ENCODE results near the gene QSOX1.

The QSOX1 gene

GRCh38 chr1:180143359-180143758 is 11.3 kb upstream of the QSOX1 start:
- Histone ChIP-seq H4K20me1 (ENCODE audit: insufficient read depth, low read length) (no peaks in the 10 kb centered on the region), H2AFZ (ENCODE audit: low read depth, low read length) (no peak overlapping the region), H3K79me2 (ENCODE audit: low read length) (no peaks in the 10 kb centered on the region), H3K27me3 (ENCODE audit: low read depth, low read length) (no peaks in the 10 kb centered on the region; the same call in 1 of the 2 replicates), H3K4me1 (ENCODE audit: low read length) (no peaks in the 10 kb centered on the region; the same call in 1 of the 2 replicates), H3K27ac (ENCODE audit: low read length) (no peak overlapping the region), H3K36me3 (replicated peaks; ENCODE audit: low read depth, low read length) (no peaks in the 10 kb centered on the region), H3K4me3 (ENCODE audit: low read length) (no peak overlapping the region), H3K4me2 (ENCODE audit: low read length) (no peak overlapping the region), H3K9me3 (ENCODE audit: insufficient read depth, low read length) (no peaks in the 10 kb centered on the region), H3K9ac (ENCODE audit: low read length) (no peak overlapping the region)
- TF ChIP-seq CTCF (IDR thresholded peaks at IDR 0.05; ENCODE audit: low read depth, low read length): no peak
- no peak for TF ChIP-seq EZH2phosphoT487 (IDR thresholded peaks at IDR 0.05; ENCODE audit: low read depth)

- Histone ChIP-seq H2AFZ (ENCODE audit: low read depth, low read length) (peak overlapping the region; percentile 23), H3K36me3 (replicated peaks; ENCODE audit: low read depth, low read length) (no peaks in the 10 kb centered on the region), H3K27ac (ENCODE audit: low read length) (no peak overlapping the region), H3K9me3 (ENCODE audit: insufficient read depth, low read length) (no peaks in the 10 kb centered on the region), H3K4me3 (ENCODE audit: low read length) (no peak overlapping the region), H3K27me3 (ENCODE audit: low read depth, low read length) (no peaks in the 10 kb centered on the region; the same call in 1 of the 2 replicates), H3K4me2 (ENCODE audit: low read length) (no peak overlapping the region), H4K20me1 (ENCODE audit: insufficient read depth, low read length) (no peaks in the 10 kb centered on the region), H3K4me1 (ENCODE audit: low read length) (no peaks in the 10 kb centered on the region; the same call in 1 of the 2 replicates), H3K79me2 (ENCODE audit: low read length) (no peaks in the 10 kb centered on the region), H3K9ac (ENCODE audit: low read length) (no peak overlapping the region)
- TF ChIP-seq CTCF (IDR thresholded peaks at IDR 0.05; ENCODE audit: low read depth, low read length) (no peak), EZH2phosphoT487 (IDR thresholded peaks at IDR 0.05; ENCODE audit: low read depth) (no peak)
Observed at GRCh38 chr1:180144659-180145357, 9.9 kb upstream of the QSOX1 start.

- H3K4me2 ChIP-seq (ENCODE audit: low read length): no peak overlapping the region
- H2AFZ ChIP-seq (ENCODE audit: low read depth, low read length): peak overlapping the region; percentile 23
- no peaks in the 10 kb centered on the region; the same call in 1 of the 2 replicates for H3K4me1 ChIP-seq (ENCODE audit: low read length)
- no peaks in the 10 kb centered on the region; the same call in 1 of the 2 replicates for H3K27me3 ChIP-seq (ENCODE audit: low read depth, low read length)
- H3K27ac ChIP-seq (ENCODE audit: low read length): no peak overlapping the region
- no peaks in the 10 kb centered on the region for H3K9me3 ChIP-seq (ENCODE audit: insufficient read depth, low read length)
- H3K4me3 ChIP-seq (ENCODE audit: low read length): no peak overlapping the region
- TF ChIP-seq CTCF (IDR thresholded peaks at IDR 0.05; ENCODE audit: low read depth, low read length) (no peak), EZH2phosphoT487 (IDR thresholded peaks at IDR 0.05; ENCODE audit: low read depth) (no peak)
- H3K9ac ChIP-seq (ENCODE audit: low read length): no peak overlapping the region
- H4K20me1 ChIP-seq (ENCODE audit: insufficient read depth, low read length): no peaks in the 10 kb centered on the region
- no peaks in the 10 kb centered on the region for H3K36me3 ChIP-seq (replicated peaks; ENCODE audit: low read depth, low read length)
- no peaks in the 10 kb centered on the region for H3K79me2 ChIP-seq (ENCODE audit: low read length)
Observed at GRCh38 chr1:180145446-180145845, 9.2 kb upstream of the QSOX1 start.

- H3K27ac ChIP-seq (ENCODE audit: low read length): no peak overlapping the region
Observed at GRCh38 chr1:180150982-180151381, 3.7 kb upstream of the QSOX1 start.

More at GRCh38 chr1:180150982-180151381, 3.7 kb upstream of the QSOX1 start:
- H2AFZ ChIP-seq (ENCODE audit: low read depth, low read length): no peak overlapping the region
- peaks cover 12% of the 10 kb centered on the region for H3K4me1 ChIP-seq (ENCODE audit: low read length)
- no peaks in the 10 kb centered on the region for H3K36me3 ChIP-seq (replicated peaks; ENCODE audit: low read depth, low read length)
- no peaks in the 10 kb centered on the region for H3K79me2 ChIP-seq (ENCODE audit: low read length)
- H3K9ac ChIP-seq (ENCODE audit: low read length): no peak overlapping the region
- no peak overlapping the region for H3K4me2 ChIP-seq (ENCODE audit: low read length)
- H3K9me3 ChIP-seq (ENCODE audit: insufficient read depth, low read length): no peaks in the 10 kb centered on the region
- no peaks in the 10 kb centered on the region for H3K27me3 ChIP-seq (ENCODE audit: low read depth, low read length)
- H3K4me3 ChIP-seq (ENCODE audit: low read length): no peak overlapping the region
- H4K20me1 ChIP-seq (ENCODE audit: insufficient read depth, low read length): no peaks in the 10 kb centered on the region
- no peak for TF ChIP-seq CTCF (IDR thresholded peaks at IDR 0.05; ENCODE audit: low read depth, low read length)

Measured in OCI-LY3 (cell line).